HG02970 (cell line): ENCODE results near the gene ADCY5.

Experiments used
- ATAC-seq: cut with Tn5 transposase; IDR thresholded peaks from one replicate; pipeline ENCODE4 v1.9.1; 2021; ENCODE audit warnings: mild to moderate bottlenecking, moderate library complexity, moderate number of reproducible peaks; ENCODE audit not compliant: unreplicated experiment, low FRiP score

Gene ADCY5

DNA sequence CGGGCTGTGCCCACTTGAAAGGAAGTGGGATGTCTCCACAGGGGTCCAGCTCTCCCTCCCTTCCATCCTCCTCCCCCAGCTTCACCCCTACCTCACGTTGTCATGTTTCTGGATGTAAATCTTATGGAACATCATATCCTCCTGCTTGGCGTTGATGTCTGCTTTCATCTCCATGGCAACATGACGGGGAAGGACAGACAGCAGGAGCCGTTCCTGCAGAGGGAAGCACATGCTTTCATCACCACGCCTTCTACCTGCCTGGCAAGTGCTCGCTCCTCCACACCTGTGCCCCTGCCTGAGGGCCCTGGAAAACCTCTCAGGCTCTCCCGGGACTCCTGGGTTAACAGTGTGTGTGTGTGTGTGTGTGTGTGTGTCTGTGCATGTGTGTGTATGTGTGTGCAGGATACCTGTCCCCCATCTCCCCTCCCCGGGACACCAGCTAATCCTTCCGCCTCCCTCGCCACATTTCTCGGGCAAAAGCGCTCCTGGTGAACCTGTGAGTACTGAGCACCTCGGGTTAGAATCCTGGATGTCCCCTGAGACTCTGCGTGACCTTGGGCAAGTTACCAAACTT, 101.1 kb downstream of the ADCY5 start:
- no peak for ATAC-seq

GRCh38 chr3:123347205-123347604, 101.7 kb downstream of the ADCY5 start:
- no peak for ATAC-seq

- no peak for ATAC-seq
Observed at GRCh38 chr3:123346021-123346420, 102.9 kb downstream of the ADCY5 start.

DNA sequence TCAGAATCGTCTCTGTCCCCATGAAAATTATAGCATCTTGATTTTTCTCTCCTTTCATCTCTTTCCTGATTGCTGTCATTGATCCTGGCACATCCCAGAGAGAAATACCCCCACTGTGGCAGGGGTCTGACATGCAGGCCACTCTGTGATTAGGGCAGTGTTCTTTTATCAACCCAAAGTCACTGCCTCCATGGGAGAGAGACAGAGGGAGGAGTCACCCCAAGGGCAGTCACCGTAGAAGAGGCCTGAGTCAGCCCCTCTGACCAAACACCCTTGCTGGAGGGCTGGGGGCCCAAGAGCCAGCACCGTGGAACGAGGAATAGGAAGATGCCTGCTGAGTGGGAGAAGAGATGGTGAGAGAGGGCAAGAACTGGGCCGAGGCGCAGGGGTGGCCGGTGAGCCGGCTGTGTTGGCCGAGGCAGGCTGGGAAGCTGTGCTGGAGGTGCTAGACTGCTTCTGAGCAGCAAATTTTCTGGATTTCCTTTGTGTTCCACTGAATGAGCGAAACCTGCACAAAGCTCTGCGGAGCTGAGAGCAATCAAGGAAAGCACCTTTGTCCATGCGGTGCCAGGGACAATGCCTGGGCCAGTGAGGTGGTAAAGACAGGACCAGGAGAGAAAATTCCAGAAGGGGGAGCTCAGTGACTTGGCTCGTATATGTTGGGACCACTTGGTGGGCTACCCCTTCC, 103.8 kb downstream of the ADCY5 start:
- ATAC-seq: no peak

GRCh38 chr3:123344175-123344906, 104.5 kb downstream of the ADCY5 start:
- no peak for ATAC-seq

GRCh38 chr3:123343296-123344174, 105.4 kb downstream of the ADCY5 start:
- ATAC-seq: no peak

- ATAC-seq: no peak
Observed at GRCh38 chr3:123342631-123343080, 106.2 kb downstream of the ADCY5 start.

- ATAC-seq: no peak
Observed at GRCh38 chr3:123341871-123342630, 106.8 kb downstream of the ADCY5 start.

- ATAC-seq: no peak
Observed at GRCh38 chr3:123340336-123340735, 108.6 kb downstream of the ADCY5 start.

DNA sequence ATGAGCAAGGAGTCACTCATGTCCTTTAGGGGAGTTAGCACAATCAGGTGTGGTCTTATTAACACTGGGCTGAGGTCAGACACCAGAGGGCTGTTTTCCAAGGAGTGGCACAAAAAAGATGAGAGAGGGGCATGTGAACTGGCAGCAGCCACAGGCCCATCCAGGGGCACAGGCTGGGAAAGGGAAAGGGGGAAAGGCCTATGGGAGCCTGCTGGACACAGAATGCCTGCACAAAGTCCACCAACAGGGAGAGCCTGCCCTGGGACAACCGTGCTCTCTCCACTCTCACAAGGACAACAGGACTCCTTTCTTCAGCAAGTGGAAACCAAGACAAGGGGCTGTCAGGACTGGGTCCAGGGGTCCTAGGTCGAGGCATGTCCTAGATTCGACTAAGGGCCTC, 109.6 kb downstream of the ADCY5 start:
- no peak for ATAC-seq

DNA sequence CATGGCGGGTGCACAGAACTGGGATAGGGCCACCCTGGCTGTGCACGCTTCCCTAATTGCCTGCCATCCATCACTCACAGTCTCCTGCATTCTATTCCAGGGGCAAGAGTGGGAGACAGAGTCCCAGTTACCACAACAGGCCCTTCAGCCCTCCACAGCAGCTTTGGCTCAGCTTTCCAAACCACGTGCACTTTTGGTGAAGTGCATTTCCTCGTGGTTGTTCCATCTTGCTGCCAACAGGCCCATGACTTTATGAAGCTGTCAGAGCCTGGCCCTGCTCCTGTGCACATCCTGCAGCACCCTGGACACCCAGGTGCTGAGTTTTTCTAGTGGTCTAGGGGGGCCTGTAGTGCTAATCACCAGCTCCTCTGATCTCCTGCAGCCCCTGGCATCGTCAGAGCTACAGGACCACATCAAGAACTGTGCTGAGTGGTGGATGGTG, 110.2 kb downstream of the ADCY5 start:
- no peak for ATAC-seq

GRCh38 chr3:123337948-123338619, 110.8 kb downstream of the ADCY5 start:
- no peak for ATAC-seq

GRCh38 chr3:123337226-123337625, 111.7 kb downstream of the ADCY5 start:
- no peak for ATAC-seq

GRCh38 chr3:123336441-123336851, 112.4 kb downstream of the ADCY5 start:
- no peak for ATAC-seq

- no peak for ATAC-seq
Observed at GRCh38 chr3:123336001-123336400, 112.9 kb downstream of the ADCY5 start.

- no peak for ATAC-seq
Observed at GRCh38 chr3:123335007-123335670, 113.8 kb downstream of the ADCY5 start.

DNA sequence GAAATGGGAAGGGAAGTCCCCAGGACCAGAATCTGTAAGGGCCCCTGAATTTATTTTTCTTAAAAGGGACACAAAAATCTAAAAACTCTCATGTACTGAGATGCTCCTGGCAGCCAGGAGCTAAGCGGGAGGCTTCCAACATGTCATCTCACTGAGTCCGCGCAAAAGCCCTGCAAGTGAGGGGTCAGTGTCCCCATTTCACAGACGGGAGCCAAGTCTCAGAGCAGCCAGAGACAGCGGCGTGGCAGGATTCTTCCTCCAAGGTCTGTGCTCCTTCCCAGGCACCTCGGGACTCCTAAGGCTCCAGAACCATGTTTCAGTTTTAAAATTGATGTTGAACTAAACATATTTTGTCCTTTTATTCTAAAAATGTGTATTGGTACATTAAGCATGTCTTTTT, 114.8 kb downstream of the ADCY5 start:
- ATAC-seq: no peak

GRCh38 chr3:123333401-123333800, 115.5 kb downstream of the ADCY5 start:
- ATAC-seq: no peak

DNA sequence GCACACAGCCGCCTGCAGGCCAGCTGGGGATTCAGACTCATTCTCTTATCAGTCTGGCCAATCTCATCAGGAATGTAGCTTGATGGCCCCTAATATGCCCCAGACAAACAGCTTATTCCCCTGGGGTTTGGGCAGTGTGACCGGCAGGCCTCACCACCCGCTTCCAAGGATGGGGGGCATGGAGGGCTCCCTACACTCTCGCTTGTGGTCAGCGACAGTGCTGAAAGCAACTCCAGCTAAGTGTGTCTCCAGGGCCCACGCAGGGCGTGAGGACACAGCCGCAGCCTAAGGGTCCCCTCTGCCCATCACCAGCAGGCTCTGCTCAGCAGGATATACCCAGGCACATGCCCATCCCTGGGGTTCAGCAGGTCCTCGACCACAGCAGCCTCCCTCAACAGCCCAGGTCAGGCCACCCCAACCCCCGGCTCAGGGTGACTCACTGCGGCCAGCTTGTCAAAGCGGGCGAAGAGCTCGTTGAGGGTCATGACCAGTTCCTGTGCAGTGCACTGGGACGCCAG, 116.7 kb downstream of the ADCY5 start:
- no peak for ATAC-seq
